ENCODE measurements around the gene CACNA1C. TPM values are rescaled to one million over a fixed set of nuclear protein-coding genes. Genes with fewer than 3 reads are reported as not detected.

The CACNA1C gene
- total RNA-seq, 4 donors from 2014 or later: 44.1 to 104 (median 49.4) TPM

- no peak for TF ChIP-seq CTCF (IDR thresholded peaks at IDR 0.05)
- TF ChIP-seq POLR2AphosphoS5 (IDR thresholded peaks at IDR 0.05): no peak
- no peak for TF ChIP-seq EP300 (IDR thresholded peaks at IDR 0.05)
- TF ChIP-seq POLR2A (IDR thresholded peaks at IDR 0.05; ENCODE audit: low read depth): no peak
- H3K4me1 ChIP-seq: peaks cover 68 to 81% (median 78%) of the 10 kb centered on the region in 4 donors
- H3K27me3 ChIP-seq: no peaks in the 10 kb centered on the region
- H3K4me3 ChIP-seq: no peak overlapping the region
- peak overlapping the region in 2 of 4 donors; percentile 28 to 32 for H3K27ac ChIP-seq (replicated peaks in 1 of 4)
- H3K9me3 ChIP-seq: no peaks in the 10 kb centered on the region
- H3K36me3 ChIP-seq: no peaks in the 10 kb centered on the region
- intact Hi-C loops (cut with DNase I): no loop called here
- 80% methylated on average over 9 of the region's 9 CpGs for WGBS
- no peak for DNase-seq (ENCODE audit: extremely low spot score)
These were observed 88.2 kb downstream of the CACNA1C start for GRCh38 chr12:2140858-2141519.

GRCh38 chr12:2142068-2142467 is 89.3 kb downstream of the CACNA1C start:
- intact Hi-C loops (cut with DNase I): no loop called here
- Histone ChIP-seq H3K27ac (replicated peaks in 1 of 4) (peak overlapping the region in 2 of 4 donors; percentile 28 to 32), H3K27me3 (no peaks in the 10 kb centered on the region), H3K9me3 (no peaks in the 10 kb centered on the region), H3K36me3 (no peaks in the 10 kb centered on the region), H3K4me3 (no peak overlapping the region), H3K4me1 (peaks cover 68 to 81% (median 78%) of the 10 kb centered on the region in 4 donors)
- DNase-seq (ENCODE audit: extremely low spot score): no peak
- TF ChIP-seq CTCF (IDR thresholded peaks at IDR 0.05) (no peak), POLR2A (IDR thresholded peaks at IDR 0.05; ENCODE audit: low read depth) (no peak), POLR2AphosphoS5 (IDR thresholded peaks at IDR 0.05) (no peak), EP300 (IDR thresholded peaks at IDR 0.05) (no peak)
- WGBS: 84% methylated on average over 10 of the region's 10 CpGs

- TF ChIP-seq CTCF (IDR thresholded peaks at IDR 0.05): no peak
- TF ChIP-seq POLR2AphosphoS5 (IDR thresholded peaks at IDR 0.05): no peak
- no peak for TF ChIP-seq EP300 (IDR thresholded peaks at IDR 0.05)
- no peak for TF ChIP-seq POLR2A (IDR thresholded peaks at IDR 0.05; ENCODE audit: low read depth)
- intact Hi-C loops (cut with DNase I): no loop called here
- Histone ChIP-seq H3K27ac (replicated peaks in 1 of 4) (no peak overlapping the region), H3K27me3 (no peaks in the 10 kb centered on the region), H3K4me3 (no peak overlapping the region), H3K9me3 (no peaks in the 10 kb centered on the region), H3K4me1 (peaks cover 60 to 73% (median 71%) of the 10 kb centered on the region in 4 donors), H3K36me3 (no peaks in the 10 kb centered on the region)
- DNase-seq (ENCODE audit: extremely low spot score): no peak
- WGBS: 50% methylated on average over 1 of the region's 1 CpG
These were observed 92.2 kb downstream of the CACNA1C start for GRCh38 chr12:2144951-2145350.

- no peak for DNase-seq (ENCODE audit: extremely low spot score)
- no peaks in the 10 kb centered on the region for H3K36me3 ChIP-seq
- intact Hi-C loops (cut with DNase I): no loop called here
- H3K27me3 ChIP-seq: no peaks in the 10 kb centered on the region
- peaks cover 61 to 73% (median 71%) of the 10 kb centered on the region in 4 donors for H3K4me1 ChIP-seq
- H3K27ac ChIP-seq (replicated peaks in 1 of 4): peak overlapping the region in 1 of 4 donors; percentile 53
- H3K4me3 ChIP-seq: no peak overlapping the region
- 78% methylated on average over 7 of the region's 7 CpGs for WGBS
- H3K9me3 ChIP-seq: no peaks in the 10 kb centered on the region
- no peak for TF ChIP-seq POLR2A (IDR thresholded peaks at IDR 0.05; ENCODE audit: low read depth)
- TF ChIP-seq EP300 (IDR thresholded peaks at IDR 0.05): no peak
- TF ChIP-seq CTCF (IDR thresholded peaks at IDR 0.05): no peak
- TF ChIP-seq POLR2AphosphoS5 (IDR thresholded peaks at IDR 0.05): no peak
These were observed 92.7 kb downstream of the CACNA1C start for GRCh38 chr12:2145433-2145998.
